SH-SY5Y (cell line): ENCODE measurements around the gene MGAT4A.

Experiments
- GATA2 ChIP-seq: IDR thresholded peaks from 2 replicates; pipeline ENCODE4 v1.6.1; 2011; ENCODE audit warnings: mild to moderate bottlenecking, low read depth, low read length
- GATA3 ChIP-seq: IDR thresholded peaks from 2 replicates; pipeline ENCODE4 v1.6.1; 2011; ENCODE audit warnings: low read depth, mild to moderate bottlenecking, low read length, moderate library complexity

The MGAT4A gene

DNA sequence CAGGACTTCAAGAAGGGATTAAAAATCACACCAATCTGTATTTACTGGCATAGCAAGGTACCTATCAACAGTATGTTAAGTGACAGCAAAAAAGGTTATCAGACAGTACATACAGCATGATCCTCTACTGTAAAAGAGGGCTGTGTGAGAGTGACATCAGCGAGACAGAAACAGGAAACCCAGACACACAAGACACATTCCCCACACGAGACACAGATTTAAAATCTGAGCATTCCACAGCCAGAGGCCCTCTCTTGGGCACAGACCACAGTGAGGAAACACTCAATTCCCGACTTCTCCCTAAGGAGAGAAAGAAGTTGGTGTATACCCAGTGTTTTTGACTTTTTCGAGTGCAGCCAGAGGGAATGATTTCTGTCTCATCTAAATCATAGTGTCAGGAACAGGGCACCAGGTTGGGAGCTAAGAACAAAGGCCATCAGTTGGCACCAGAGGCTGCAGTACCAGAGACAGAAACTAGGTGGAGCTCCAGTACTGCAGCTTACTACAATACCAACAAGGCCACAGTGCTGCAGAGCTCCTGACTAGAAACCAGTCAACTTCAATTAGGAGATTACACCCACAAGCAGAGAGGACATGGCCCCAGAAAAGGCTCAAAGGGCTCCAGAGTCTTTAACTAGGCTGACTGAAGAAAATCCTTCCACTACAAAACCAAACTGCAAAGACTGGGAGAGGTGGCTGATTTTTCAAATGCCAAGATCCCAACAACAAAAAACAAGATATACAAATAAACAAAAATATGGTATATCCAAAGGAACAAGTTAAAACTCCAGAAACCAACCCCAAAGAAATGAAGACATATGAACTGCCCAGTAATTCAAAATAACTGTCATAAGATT, 81.6 kb downstream of the MGAT4A start:
- TF ChIP-seq GATA3 (no peak), GATA2 (no peak)

DNA sequence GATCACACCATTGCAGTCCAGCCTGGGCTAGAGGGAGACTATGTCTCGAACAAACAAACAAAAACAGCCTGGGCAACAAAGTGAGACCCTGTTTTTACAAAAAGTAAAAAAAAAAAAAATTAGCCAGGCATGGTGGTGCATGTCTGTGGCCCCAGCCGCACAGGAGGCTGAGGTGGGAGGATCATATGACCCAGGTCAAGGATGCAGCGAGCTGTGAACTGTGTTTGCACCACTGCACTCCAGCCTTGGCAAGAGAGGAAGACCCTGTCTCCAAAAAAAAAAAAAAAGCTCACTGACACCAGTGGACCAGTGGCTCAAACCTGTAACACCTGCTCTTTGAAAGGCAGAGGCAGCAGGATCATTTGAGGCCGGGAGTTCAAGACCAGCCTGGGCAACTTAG, 82.5 kb downstream of the MGAT4A start:
- TF ChIP-seq GATA3, result no peak
- TF ChIP-seq GATA2, result no peak

DNA sequence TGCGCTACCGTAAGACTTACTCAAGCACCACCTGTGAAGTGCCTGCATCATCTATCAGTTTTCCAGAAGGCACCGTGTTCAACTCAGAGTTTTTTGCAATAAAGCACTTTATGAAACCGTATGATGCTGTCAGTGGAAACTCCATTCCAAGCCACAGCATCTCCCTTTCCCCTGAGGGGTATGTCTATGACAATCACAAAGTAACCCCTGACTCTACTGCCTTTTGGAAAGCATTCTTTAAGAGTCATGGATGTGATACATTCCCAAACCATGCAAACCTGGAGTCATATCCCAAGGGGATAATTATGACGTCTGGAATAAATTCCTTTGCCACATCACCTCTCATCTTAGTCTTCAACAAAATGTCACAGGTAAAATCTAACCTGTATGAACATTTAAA, 83.3 kb downstream of the MGAT4A start:
- TF ChIP-seq GATA2, result no peak
- no peak for TF ChIP-seq GATA3

DNA sequence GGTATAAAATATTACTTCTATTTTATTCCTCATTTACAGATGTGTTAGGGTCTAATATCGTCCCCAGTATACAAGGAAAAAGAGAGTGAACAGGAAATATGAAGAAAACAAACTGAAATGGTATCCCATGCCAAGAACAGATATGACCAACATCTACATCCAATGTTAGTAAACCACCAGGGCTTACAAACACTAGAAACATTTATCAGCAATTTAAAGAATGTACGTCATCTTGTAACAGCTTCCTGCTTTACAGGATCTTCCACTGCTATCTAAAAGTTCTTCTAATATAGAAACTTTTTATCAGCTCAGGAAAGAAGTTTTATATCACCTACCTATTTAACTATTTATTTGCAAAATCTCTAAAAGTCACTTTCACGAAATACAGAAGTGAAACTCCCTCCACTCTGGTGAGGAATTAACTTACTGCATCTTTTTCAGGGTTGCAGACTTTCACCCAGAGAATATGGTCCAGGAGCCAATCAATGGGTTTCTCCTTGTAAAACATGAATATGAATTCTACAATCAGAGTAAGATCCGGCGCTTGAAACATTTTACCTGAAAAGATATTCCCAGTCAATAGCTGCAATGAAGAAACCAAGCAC, 87.3 kb downstream of the MGAT4A start:
- TF ChIP-seq GATA3 (no peak), GATA2 (no peak)

DNA sequence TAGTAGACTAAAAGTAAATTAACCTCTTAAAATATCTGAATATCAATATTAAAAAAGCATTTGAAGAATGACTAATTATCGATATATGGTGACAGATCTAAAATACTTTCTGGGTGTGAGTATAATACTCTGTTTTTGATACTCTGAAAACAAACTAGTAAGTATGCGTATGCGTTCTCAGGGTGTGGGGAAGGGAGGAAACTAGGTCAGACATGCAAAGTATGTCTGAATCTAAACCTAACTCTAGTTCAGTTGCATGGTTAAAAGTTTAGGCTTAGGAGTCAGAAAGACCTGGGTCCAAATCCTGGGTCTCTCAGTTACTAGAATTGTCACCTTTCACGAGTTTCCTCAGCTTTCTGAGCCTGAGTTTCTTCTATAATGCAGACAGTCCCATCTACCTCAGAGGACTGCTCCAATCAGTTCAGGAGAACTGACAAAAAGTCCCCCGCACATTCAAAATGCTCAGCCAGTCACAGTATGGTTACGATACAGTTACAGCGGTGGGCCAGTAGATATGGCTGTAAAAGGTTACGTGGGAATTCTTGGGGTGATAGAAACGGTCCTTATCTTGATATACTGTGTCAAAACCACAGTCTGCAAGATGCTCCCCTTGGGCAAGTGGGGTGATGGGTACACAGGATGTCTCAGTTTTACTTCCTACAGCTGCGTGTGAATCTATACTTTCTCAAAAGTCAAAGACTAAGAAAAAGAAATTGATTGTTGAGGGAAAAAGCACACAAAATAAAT, 93.4 kb downstream of the MGAT4A start:
- no peak for TF ChIP-seq GATA3
- no peak for TF ChIP-seq GATA2

DNA sequence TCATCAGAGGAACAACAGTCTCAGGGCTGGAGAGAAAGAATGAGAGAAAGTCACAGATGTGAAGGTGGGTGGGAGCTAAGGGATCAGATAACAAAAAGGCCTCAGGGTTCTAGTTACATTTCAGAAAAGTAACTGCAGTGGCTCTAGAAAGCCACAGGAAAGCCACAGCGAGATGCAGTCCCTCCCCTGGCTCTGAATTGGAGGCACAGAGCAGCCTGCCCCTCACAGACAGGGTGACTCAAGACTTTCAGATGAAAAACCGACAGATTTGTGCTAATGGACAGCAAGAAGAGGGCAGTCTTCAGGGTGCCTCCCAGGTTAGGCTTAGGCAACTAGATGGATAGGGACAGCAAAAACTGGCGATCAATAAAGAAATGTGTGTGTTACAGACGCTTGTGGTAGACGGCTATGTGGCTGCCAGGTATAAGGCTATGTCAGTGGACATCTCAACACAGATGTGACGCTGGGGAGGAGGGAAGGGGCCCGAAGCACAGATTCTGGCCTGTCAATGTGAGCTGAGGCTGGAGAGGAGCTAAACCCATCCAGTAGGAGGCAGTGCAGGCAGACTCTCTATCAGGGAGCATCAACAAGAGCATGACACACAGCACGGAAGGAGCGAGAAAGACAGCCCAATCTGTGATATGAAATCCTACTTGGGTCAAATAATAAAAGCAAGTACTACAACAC, 96.4 kb downstream of the MGAT4A start:
- TF ChIP-seq GATA2, result no peak
- TF ChIP-seq GATA3, result no peak

DNA sequence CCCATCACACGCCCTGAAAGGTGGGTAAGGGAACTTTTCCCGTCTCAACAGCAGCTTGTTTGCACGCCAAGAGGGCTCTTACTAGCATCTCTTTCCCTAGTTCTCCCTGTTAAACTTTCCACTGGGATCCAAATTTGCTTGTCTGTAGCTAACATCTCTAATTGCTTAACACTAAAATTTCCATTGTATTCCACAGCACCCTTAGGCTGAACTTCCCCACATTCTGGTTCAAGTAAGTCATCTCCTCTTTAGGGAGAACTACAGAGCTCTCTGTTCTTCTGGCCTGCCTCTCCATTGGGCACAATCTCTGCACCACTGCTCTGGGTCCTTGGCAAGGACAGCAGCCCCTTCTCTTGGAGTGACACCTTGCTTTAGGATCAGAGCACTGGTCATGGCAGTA, 98.6 kb downstream of the MGAT4A start:
- TF ChIP-seq GATA2 (no peak), GATA3 (no peak)

DNA sequence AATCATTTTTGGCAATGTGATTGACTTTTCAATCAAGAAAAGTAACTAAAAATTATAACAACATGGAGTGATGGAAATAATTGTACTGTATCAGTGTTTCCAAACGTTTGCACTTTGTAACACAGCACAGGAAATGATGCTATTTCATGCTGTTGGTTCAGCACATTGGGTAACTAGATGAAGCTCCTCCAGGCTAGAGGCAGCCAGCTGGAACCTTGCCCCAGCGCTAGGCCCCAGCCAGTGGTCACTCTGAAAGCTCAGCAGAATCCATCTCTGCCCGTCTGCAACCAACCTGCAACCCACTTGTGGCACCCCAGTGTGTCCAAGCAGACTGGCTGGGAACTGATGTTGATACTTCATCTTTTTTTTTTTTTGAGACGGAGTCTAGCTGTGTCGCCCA, 107.3 kb downstream of the MGAT4A start:
- TF ChIP-seq GATA3, result no peak
- no peak for TF ChIP-seq GATA2

DNA sequence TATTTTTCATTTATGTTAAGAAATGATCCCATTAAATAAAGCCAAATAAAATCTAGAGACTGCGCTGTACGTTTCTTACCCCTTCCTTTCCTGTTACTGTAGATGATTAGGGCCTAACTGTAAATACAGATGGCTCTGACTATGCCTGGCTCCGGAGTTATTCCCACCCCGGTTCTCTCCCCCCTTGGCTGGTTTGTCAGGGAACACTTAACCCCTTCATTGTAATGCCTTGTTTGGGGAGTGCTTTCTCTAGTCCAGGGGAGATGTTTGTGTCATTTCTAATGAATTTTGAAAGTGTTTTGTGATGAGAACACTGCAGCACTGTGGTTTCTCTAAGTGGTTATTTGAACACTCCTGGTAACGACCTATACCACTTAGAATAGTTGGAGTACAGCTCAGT, 113.8 kb downstream of the MGAT4A start:
- no peak for TF ChIP-seq GATA2

DNA sequence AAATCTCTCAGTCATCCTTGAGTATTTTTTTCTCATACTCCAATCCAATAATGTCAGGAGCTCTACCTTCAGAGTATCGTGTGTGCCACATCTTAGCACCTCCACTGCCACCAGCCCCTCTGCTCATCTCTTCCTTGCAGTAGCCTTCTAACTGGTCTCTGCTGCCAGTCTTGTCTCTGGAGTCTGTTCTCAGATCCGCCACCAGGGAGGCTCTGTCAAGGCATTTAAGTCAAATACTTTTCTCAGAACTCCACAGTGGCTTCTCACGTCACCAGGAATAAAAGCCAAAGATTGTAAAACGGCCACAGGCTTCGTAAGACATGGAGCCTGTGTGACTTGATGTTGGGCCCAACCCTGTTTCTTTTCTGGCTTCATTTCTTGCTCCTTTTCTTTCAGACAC, 115.5 kb downstream of the MGAT4A start:
- no peak for TF ChIP-seq GATA2
- no peak for TF ChIP-seq GATA3

DNA sequence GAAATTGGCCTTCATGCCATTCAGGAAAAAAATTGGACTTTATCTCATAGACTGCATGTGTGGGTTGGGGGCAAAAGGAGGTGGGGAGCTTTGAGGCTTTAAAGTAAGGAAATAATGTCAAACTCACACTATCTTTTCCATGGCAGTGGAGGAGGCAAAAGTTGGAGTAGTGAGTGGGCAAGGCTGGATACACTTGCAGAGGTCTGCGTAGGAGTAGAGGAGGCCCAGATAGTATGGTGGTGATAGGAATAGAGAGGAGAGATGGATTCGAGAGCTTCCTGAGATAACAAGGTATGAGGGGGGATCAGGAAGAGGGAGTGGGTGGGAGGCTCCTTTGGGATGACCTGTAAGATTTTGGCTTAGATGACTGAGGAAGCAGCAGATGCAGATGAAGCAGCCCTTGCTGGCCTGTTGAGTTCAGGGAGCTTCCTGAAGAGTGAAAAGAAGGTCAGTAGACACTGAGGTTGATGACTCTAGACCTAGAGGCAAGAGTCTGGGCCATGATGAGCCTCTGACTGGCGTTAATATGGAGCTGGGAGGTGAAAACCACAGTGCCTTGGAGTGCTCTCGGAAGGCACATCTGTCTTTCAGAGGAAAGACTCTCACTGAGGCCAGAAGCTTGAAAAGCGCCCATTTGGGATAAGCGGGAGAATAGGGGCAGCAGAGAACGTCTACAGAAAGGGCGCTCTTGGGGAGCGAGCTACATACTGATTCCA, 116.8 kb downstream of the MGAT4A start:
- TF ChIP-seq GATA3 (no peak), GATA2 (no peak)

DNA sequence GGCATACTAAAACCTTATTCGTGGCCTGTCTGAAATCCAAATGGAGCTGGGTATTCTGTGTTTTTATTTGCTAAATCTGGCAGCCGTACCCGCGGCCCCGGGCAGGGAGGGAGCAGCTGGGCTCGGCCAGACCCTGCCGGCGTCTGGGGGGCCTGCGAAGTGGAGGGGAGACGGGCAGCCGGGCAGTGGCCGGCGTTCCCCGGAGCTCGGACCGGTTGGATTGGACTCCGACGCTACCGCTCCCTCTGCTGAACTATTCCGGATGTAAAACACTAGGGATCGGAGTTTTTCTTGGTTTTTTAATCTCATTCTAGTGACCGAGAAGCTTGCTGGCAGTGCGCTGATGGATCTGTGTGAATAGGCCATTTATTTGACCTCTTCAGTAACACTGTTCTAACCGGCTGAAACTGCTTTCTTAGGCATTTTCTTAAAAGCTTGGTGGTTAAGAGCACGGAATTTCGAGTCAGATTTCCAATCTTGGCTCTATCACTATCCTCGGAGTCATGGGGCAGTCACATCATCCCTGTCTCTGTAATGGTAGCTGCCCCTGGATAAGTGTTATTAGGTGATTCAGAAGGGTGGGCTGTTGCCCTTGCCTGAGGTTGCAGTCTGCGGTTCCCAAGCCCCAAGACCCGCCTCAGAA, 121.8 kb downstream of the MGAT4A start:
- TF ChIP-seq GATA2 (no peak), GATA3 (no peak)

DNA sequence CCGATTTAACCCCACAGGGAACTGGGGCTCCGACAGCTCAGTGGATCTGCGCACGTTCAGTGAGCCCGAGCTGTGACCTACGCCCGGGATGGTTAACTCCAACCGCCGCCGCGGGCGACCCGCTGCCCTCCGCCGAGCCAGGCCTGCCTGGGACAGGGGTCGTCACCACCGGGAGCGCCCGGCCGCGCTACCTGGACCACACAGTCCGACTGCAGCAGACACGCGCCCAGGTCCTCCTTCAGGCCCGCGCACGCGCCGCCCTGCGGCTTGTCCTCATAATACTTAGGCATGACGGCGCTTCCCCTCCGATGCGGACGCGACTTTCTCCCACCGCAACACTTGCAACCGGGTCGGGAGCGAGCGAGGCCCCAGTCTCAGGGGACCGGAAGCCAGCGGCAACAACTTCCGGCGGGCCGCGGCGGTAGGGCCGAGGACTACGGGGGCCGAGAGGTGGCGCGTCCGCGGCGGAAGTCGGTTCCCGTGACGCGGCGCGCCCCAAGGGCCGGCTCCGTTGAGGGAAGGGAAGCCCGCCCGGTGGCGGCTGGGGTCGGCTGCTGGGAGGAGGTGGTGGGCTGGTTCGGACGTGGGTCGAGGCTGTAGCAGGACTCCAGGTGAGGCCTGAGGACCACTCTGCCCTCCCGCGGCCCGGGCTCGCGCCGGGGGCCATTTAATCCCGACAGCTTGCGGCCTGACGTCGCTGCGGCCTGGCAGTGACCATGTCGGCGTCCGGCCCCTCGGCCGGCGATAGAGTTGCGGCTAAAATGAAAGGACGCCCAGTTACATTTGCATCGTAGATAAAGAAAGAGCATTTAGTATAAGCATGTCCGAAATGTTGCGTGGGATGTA, 122.6 kb downstream of the MGAT4A start, which contains the start of the genes COA5 and UNC50:
COA5 (minus strand) TSS at position 397 of the 846 bp plus-strand sequence; CDS start at position 290, 107 bp downstream.
UNC50 (plus strand) TSS at position 474 of the 846 bp plus-strand sequence. CDS start 1,171 bp downstream, outside the sequence.
- TF ChIP-seq GATA3 (no peak), GATA2 (no peak)
